GM21381 (cell line): ENCODE data around the gene TMEM253.

Experiments used
- ATAC-seq: cut with Tn5 transposase; IDR thresholded peaks from one replicate; pipeline ENCODE4 v1.9.1; 2021; ENCODE audit warnings: mild to moderate bottlenecking, moderate library complexity; ENCODE audit not compliant: unreplicated experiment

TMEM253 gene

GRCh38 chr14:21089877-21090193, 11.0 kb upstream of the TMEM253 start:
- no peak for ATAC-seq

GRCh38 chr14:21090194-21090939, 10.5 kb upstream of the TMEM253 start:
- no peak for ATAC-seq

- ATAC-seq = no peak
Observed at GRCh38 chr14:21090940-21091663, 9.8 kb upstream of the TMEM253 start.

- no peak for ATAC-seq
Observed at GRCh38 chr14:21091821-21092272, 9.0 kb upstream of the TMEM253 start.

DNA sequence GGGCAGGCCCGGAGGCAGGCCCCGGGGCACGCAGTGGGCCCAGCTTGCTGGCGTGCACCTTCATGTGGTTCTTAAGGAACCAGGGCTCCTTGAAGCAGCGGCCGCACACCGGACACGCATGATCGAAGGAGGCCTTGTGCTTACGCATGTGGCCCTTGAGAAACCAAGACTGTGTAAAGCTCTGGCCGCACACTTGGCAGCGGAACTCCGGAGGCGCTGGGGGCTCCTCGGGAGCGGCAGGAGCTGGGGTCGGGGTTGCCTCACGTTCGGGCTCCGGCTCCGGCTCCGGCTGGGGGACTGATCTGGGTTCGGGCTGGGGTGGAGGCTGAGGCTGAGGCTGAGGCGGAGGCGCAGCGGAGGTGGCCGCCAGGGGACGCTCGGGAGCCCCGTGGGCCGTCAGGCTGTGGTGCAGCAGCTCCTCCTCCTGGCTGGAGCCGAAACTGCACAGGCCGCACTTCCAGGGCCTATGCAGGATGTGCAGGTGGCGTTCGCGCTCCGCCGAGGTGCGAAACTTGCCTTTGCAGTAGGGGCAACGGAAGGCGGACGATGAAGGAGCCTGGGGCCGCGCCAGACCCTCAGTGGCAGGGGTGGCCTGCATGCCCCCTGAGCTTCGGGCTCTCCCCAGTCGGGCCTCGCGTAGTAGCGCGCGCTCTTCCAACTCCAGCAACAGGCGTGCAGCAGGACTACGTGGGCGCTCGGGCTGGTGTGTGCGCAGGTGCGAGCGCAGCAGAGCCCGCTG, 8.4 kb upstream of the TMEM253 start:
- peak; percentile 81 for ATAC-seq

GRCh38 chr14:21093018-21093417, 7.8 kb upstream of the TMEM253 start:
- ATAC-seq = no peak

DNA sequence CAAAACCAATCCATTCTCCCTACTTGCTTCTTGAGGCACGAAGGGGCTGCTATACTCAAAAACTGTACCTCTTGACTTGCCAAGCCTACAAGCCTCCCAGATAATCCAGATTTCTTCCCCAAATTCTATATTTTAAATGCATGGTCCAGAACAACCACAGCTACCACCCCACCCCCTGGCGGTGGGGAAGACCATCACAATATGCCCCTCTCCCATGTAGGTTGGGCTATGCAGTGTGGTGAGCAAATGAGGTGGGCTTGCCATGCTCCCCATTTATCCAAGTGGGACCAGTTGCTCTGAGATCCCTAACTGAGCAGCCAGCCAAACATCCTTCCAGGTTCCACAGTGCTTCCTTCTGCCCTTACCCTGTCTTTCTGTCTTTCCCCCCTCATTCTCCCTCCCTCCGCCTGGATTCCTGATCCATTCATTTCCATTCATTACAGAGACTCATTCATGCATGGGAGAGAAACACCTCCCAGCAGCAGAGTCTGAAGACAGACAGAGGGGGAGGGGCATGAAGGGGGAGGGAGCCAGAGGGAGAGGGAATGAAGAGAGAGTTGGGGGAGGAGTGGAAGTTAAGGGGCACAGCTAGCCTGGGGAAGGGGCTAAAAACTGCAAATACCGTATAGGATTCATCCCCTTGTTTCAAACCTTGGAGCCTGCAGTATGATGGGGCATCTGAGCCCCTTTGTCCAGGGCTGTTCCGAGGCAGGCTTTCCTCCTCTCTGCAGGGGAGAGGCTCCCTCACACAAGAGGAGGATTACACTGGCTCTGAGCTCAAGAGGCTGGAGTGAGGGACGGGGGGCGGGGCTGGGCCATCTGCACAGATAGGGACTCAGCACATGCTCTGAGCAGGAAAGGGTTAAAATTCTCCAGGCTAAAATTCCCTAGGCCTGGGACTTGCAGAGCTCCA, 6.8 kb upstream of the TMEM253 start:
- ATAC-seq = no peak

DNA sequence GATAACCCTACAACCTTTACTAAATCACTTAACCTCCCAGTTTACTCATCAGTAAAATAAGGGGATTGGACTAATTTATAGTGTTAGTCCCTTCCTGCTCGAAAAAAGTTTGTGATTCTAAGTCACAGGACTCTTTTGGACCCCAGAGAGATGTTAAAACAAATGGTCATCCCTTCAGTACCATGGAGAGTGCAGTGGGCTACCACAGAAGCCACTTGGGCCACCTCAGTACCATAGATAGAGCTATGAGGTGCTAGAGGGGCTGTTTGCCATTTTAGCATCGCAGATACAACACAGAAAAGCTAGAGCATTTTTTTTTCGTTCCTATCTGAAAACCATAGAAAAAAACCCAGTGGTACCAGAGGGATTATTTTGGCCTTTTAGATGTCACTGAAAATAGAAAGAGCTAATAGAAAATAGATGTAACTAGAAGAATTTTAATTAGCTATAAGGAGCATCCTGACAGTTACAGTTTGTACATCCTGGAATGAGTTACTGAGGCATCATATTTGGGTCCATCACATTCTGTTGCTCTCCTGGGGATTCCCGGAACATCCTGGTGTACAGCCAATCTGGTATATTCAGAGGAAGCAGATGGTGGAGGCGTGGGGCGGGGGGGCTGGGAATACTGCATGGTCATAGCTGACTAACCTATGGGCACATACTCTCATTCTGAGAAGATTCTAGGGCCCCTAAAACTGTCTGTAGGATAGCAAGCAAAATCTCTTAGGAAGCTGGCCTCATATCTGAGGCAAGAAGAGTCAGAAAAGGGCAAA, 5.2 kb upstream of the TMEM253 start:
- ATAC-seq = no peak

DNA sequence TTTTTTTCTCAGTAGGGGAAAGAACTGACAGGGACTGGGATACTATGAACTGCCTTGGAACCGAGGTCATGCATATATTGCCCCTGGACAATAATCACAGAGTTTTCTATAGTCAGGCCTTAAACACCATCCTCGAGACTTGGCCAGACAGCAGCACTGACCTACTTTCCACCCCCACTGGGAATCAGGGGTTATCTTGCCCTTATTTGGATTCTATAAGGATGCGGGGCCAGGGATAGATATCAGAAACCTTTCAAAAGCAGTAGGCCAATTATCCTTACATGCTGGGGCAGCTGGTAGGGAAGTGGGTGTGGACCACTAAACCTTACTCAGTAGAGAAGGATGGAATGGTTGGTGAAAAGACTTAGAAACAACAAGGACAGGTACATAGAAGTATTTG, 4.4 kb upstream of the TMEM253 start:
- ATAC-seq = no peak

GRCh38 chr14:21096978-21097635, 3.8 kb upstream of the TMEM253 start:
- ATAC-seq = no peak

DNA sequence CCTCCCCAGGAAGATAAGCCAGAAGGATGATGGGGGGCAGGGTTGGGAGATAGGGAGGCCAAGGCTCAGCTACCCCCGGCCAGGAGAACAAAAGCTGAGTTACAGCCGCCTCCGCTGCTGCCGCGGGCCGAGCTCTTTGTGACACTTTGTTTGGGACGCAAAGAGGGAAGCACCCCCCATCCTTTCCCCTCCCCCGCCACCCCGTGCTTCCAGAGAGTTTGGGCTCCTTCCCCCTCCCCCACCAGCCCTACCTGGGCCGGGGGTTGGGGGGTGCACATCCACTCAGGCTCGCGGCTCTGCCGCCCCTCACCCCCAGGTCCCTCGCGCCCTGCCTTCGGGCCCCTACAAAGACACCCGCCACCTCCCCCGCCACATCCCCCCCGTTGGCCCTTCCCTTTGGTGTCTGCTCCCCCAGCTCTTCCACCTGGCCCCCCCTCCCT, 3.2 kb upstream of the TMEM253 start:
- no peak for ATAC-seq

GRCh38 chr14:21098076-21098891, 2.6 kb upstream of the TMEM253 start, which contains the start of gene ZNF219:
ZNF219 (minus strand) TSS chr14:21098655; CDS start chr14:21093591, 5,064 bp downstream.
- no peak for ATAC-seq

- no peak for ATAC-seq
Observed at GRCh38 chr14:21098892-21099595, 1.8 kb upstream of the TMEM253 start.

- no peak for ATAC-seq
Observed at GRCh38 chr14:21099596-21099985, 1.3 kb upstream of the TMEM253 start.

DNA sequence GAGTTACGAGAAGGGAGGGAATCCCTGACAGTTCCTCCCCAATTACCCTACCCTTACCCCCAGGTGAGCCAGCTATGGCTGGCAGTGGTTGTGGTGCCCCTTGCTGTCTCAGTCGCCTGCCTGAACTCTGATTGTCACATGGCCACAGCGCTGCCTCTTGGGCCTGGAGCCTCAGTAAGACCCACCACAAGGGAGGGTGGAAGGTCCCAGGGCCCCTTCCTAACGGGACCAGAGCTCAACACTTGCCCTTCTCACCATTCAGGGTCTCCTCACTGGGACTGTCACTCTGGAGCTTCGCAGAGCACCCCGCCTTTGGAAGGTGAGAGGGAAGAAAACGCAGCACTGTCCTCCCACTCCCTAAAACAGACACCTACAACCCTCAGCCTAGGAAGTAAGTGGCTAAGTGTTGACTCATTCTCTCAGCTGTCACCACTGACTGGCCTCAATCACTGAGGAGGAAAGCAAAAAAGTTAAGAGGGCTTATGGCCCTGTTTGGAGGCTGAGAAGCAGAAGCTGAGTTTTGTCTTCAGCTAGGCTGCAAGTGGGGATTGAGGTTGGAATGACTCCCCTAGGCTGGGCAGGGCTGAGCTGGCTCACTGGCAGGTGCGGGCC, 1.0 kb downstream of the TMEM253 start:
- no peak for ATAC-seq

DNA sequence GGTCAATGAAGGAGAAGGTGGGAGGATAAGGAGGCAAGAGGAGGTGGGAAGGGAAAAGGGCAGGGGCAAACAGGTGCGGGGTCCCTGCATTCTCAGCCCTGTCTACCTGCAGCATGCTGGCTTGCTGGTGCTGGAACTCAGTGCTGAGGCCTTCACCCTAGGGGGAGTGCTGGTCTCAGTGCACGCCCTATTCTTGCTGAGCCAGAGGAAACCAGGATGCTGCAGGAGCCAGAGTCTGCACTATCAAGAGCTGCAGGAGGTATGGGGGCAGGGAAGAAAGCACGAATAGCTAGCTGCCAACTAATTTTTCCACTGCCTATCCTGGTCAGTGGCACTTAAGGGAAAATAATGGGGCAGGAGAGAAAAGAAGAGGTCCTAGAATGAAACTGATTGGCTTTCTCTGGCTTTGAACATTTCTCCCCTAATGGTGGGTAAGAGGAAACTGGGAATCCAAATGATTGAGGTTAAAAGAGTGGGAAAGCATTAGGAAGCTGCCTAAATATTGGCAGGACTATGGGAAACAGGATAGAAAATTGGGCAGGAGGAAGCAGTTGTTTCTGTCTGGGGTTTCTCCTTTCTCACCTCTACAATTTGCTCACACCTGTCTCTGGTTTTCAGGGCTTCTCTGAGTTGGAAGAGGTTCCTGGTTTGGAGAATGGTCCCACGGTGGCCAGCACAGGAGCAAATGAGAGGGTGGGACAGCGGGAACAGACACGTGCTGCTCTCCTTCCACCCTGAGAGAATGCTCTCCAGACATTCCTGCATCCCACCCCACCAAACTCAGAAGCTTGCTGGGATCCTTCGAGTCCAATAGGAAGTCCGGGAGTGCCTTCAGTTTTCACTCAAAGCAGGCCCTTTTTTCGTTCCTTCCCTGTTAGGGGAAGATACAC, 1.9 kb downstream of the TMEM253 start:
- ATAC-seq = no peak

- ATAC-seq = no peak
Observed at GRCh38 chr14:21103411-21103709, 2.5 kb downstream of the TMEM253 start.
